ENCODE results near the gene OCRL.

Gene OCRL

GRCh38 chrX:129510331-129510730 lies 29.7 kb upstream of the OCRL start:
- no peak for DNase-seq (ENCODE audit: low read depth)
- no peak for TF ChIP-seq CTCF (conservative IDR thresholded peaks at IDR 0.05; ENCODE audit: low read depth, low read length)
- no peak overlapping the region for H3K4me3 ChIP-seq (ENCODE audit: low read length)

- TF ChIP-seq CTCF (conservative IDR thresholded peaks at IDR 0.05; ENCODE audit: low read depth, low read length): no peak
- no peak for DNase-seq (ENCODE audit: low read depth)
- no peak overlapping the region for H3K4me3 ChIP-seq (ENCODE audit: low read length)
Measured at GRCh38 chrX:129511689-129512088, 28.4 kb upstream of the OCRL start.

GRCh38 chrX:129512409-129512808 lies 27.6 kb upstream of the OCRL start:
- no peak for DNase-seq (ENCODE audit: low read depth)
- H3K4me3 ChIP-seq (ENCODE audit: low read length): no peak overlapping the region
- no peak for TF ChIP-seq CTCF (conservative IDR thresholded peaks at IDR 0.05; ENCODE audit: low read depth, low read length)

- no peak for TF ChIP-seq CTCF (conservative IDR thresholded peaks at IDR 0.05; ENCODE audit: low read depth, low read length)
- DNase-seq (ENCODE audit: low read depth): no peak
- H3K4me3 ChIP-seq (ENCODE audit: low read length): no peak overlapping the region
Measured at GRCh38 chrX:129516402-129516801, 23.7 kb upstream of the OCRL start.

- H3K4me3 ChIP-seq (ENCODE audit: low read length): no peak overlapping the region
- no peak for TF ChIP-seq CTCF (conservative IDR thresholded peaks at IDR 0.05; ENCODE audit: low read depth, low read length)
- no peak for DNase-seq (ENCODE audit: low read depth)
Measured at GRCh38 chrX:129520151-129520550, 19.9 kb upstream of the OCRL start.

GRCh38 chrX:129522184-129523078 lies 17.6 kb upstream of the OCRL start:
- peak; percentile 31 for TF ChIP-seq CTCF (conservative IDR thresholded peaks at IDR 0.05; ENCODE audit: low read depth, low read length)
- no peak for DNase-seq (ENCODE audit: low read depth)
- peak overlapping the region; percentile 60 for H3K4me3 ChIP-seq (ENCODE audit: low read length)

Measured in retinal pigment epithelial cell (primary cell).